ENCODE results near the gene ARRDC5.
A peak's percentile ranks its signal among the peaks of the same experiment; 100 is the strongest.
"Not testable (repeated sequence)": the region's sequence is repeated elsewhere in the genome, so short reads cannot be mapped to it uniquely, and the experiment has no call there.

Gene ARRDC5

GRCh38 chr19:4902796-4903195 lies at the start of gene ARRDC5:
Gene ARRDC5, minus strand, starts transcription at chr19:4902896. Its CDS starts 71 bp downstream, at chr19:4902825.
- no peak for DNase-seq

GRCh38 chr19:4951656-4952055 lies 49.0 kb upstream of the ARRDC5 start:
- no peak for DNase-seq

DNA sequence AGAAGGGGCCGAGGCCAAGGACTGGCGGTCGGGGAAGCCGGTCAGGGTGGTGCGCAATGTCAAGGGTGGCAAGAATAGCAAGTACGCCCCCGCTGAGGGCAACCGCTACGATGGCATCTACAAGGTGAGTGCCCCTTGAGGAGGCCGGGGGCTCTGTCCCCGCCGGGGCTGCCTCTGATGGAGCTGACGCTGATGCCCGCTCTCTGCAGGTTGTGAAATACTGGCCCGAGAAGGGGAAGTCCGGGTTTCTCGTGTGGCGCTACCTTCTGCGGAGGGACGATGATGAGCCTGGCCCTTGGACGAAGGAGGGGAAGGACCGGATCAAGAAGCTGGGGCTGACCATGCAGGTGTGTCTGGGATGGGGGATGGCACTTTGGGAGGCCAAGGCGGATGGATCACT lies 48.0 kb upstream of the ARRDC5 start:
- not testable (repeated sequence) for DNase-seq

- not testable (repeated sequence) for DNase-seq
These were observed 39.0 kb upstream of the ARRDC5 start for GRCh38 chr19:4941638-4942169.

- no peak for DNase-seq
These were observed 36.8 kb upstream of the ARRDC5 start for GRCh38 chr19:4939466-4939865.

DNA sequence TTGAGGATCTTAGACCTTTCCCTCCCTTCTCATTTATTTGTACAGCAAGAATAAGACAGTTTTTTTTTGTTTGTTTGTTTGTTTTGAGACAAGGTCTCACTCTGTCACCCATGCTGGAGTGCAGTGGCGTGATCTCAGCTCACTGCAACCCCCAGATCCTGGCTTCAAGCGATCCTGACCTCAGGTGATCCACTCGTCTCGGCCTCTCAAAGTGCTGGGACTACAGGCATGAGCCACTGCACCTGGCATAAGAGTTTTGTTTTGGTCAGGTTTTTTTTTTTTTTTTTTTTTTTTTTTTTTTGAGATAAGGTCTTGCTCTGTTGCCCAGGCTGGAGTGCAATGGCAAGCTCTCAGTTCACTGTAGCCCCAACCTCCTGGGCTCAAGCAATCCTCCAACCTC lies 35.8 kb upstream of the ARRDC5 start:
- not testable (repeated sequence) for DNase-seq

DNA sequence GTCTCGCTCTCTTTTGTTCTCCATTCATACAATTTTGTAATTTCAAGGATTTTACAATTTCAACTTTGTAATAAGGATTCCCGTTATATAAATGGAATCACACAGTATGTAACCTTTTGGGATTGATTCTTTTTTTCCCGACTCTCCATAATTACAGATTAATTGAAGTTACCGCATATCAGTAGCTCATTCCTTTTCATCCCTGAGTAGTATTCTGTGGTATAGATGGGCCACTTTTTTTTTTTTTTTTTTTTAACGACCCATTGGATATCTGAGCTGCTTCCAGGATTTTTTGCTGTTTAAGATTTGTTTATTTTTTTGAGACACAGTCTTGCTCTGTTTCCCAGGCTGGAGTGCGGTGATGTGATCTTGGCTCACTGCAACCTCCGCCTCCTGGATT lies 34.4 kb upstream of the ARRDC5 start:
- DNase-seq: no peak

DNA sequence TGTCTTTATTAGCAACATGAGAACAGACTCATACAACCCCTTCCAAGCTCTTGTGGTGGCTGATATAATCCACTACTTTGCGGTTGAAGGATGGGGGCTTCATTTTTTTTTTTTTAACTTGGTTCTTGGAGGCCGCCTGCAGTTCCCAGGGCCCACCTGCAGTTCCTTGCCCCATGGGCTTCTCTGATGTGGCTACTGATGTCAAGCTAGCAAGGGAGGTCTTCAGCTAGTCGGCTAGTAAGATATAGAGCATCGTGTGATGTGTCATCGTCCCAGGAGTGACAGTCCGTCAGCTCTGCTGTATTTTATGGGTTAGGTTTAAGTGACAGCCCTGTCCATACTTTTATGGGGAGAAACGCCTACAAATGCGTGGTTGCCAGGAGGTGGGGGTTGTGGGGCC lies 32.7 kb upstream of the ARRDC5 start:
- no peak for DNase-seq

- DNase-seq: no peak
These were observed 30.8 kb upstream of the ARRDC5 start for GRCh38 chr19:4933528-4933927.

DNA sequence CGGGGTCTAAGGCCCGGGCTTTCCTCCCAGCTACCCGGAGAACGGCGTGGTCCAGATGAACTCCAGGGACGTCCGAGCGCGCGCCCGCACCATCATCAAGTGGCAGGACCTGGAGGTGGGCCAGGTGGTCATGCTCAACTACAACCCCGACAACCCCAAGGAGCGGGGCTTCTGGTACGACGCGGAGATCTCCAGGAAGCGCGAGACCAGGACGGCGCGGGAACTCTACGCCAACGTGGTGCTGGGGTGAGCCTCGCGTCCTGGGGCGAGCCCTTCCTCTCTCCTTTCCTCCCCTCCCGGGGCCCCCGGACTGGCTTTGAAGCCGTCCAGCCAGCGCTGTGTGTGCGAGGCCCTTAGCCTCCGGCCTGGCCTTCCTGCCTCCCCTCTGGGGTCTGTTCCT lies 30.0 kb upstream of the ARRDC5 start:
- no peak for DNase-seq

DNA sequence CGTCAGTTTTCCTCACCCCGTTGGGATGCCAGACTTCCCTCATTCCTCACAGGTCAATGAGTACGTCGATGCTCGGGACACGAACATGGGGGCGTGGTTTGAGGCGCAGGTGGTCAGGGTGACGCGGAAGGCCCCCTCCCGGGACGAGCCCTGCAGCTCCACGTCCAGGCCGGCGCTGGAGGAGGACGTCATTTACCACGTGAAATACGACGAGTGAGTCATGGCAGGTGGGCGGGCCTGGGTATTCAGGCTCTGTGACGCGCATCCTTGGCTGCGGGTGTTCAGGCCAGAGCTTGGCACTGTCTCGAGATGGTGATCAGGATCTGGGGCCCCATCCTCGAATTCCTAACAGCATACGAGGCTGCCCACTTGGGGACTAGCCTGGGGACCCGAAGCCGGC lies 28.0 kb upstream of the ARRDC5 start:
- DNase-seq: no peak

DNA sequence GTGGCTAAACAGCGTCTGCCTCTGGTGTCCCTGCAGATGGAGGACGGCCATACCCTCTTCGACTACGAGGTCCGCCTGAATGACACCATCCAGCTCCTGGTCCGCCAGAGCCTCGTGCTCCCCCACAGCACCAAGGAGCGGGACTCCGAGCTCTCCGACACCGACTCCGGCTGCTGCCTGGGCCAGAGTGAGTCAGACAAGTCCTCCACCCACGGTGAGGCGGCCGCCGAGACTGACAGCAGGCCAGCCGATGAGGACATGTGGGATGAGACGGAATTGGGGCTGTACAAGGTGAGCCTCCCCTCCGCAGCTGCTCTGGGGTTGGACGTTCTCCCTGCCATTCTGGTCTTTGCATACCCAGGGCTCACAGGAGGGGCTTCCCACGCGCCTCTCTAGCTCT lies 26.5 kb upstream of the ARRDC5 start:
- DNase-seq: no peak

DNA sequence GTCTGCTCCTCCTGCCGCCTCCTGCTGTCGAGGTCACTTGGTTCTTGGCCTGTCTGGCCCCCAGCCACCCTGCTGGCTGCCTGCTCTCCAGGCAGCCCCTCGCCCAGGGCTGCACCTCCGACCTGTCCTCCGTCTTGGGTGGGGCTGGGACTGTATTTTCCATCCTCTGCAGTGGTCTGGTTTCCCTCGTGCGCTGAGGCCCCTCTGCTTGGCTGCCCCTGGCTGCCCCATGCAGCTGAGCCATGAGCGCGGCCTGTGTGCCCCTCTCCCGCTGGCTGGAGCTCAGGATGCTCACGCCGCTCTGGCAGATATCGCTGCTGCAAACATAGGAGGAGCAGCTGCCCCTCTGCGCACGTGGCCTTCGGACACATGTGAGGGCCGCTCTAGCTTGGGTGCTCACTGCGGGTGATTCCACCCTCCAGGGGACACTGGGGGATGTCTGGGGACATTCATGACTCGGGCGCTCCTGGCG lies 20.6 kb upstream of the ARRDC5 start:
- no peak for DNase-seq

GRCh38 chr19:4922530-4923275 lies 20.0 kb upstream of the ARRDC5 start:
- DNase-seq: no peak

DNA sequence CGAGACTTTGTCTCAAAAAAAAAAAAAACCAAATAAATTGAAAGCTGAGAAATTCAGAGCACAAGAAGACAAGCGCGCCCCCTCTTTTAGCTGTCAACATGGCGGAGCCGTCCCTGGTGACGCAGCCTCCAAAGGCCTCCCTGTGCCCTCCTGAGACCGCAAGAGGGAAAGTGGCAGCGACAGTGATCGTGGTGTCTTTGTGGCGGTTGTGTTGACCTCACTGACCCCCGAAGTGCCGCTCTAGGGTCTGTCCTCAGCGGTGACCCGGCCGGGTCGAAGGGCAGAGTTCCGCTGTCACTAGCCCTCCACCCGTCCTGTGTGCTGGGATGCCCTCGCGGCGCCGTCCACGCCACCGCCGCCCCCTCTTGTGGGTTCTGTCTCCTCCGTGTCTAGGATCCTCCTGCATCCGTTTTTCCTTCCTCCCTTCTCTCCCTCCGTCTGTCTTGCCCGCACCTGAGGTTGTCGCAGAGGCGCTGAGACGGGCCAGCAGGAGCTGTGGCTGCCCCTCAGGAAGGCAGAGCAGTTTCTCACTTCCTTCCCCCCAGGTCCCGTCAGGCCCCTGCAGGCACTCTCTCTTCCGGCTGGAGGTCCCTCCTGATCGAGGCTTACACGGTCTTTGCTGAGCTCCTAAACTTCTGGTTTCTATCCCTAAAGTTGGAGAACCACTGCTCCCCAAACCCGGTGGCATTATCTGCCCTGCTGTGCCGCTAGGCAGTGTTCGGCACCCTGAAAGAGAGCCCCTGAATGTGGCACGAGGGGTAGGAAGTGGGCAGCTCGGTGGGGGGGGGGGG lies 13.8 kb upstream of the ARRDC5 start:
- DNase-seq: peak; percentile 44

GRCh38 chr19:4914736-4915501 lies 12.2 kb upstream of the ARRDC5 start:
- DNase-seq: peak; percentile 66

DNA sequence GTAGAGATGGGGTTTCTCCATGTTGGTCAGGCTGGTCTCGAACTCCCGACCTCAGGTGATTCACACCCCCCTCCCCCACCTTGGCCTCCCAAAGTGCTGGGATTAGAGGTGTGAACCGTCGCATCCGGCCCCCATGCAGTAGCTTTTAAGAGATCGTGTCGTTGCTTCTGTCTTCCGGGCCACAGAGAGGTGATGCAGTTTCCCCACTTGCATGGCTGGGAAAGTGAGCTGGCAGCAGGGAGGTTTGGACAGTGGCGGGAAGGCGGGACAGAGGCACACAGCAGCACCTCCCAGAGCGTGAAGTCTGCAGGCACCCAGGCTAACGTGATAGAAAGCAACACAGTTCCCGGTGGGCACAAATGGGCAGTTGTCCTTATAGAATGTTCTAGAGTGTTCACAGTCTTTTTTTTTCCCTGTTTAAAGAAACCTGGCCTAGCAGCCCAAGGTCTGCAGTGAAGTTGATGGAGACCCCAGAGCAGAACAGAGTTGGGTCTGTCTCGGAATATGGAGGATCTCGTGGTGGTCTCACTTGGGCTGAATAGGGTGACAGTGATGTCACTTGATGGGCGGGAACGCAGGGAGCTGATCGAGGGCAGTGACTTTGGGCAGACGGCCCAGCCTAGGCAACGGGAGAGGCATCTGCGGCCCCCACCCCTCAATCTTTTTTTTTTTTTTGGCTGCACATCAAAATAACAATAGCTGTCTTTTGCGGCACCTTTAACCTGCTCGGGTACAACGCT lies 11.5 kb upstream of the ARRDC5 start:
- no peak for DNase-seq

DNA sequence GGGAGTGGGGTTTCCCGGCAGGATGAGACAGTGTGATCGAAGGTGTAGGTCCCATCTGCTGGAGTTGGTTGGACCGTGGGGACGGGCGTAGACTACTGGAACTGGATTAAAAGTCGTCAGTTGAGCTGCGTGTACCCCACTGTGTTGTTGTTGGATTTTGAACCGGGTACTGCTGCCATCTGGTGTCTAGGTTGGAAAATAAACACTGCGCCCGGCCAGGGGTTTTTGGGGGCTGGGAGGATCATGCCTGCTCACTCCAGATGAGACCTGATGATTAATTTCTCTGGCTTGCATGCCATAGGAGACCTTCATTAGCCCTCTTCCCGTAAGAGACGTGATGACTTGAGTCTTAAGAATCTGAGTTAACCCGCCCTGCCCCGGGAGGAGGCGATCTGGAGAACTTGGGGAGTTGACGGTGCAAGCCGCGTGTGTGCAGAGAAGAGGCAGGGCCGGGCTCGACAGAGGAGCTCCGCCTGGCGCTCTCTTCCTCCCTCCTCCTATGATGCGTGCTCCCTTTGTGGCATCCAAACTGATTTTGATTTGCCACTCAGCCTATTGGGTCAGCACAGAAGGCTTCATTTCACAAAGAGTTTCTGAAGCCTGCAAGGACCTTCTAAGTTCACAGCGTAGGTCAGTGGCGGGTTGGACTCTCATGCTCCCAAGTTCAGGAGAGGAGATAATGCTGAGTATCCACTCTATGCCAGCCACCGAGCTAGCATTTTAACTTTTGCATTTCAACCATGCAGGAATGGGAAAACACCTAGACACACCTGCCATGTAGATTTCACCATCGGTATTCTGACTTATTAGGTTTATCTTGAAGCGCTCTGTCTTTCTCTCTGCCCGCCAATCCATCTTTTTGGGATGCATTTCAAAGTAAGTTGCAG lies 9.3 kb upstream of the ARRDC5 start:
- peak; percentile 56 for DNase-seq

- no peak for DNase-seq
These were observed 8.6 kb upstream of the ARRDC5 start for GRCh38 chr19:4911314-4911713.

GRCh38 chr19:4910594-4911281 lies 8.0 kb upstream of the ARRDC5 start:
- DNase-seq: no peak
